Astrocyte (in vitro differentiated cells and primary cell): ENCODE results near the gene PANX2.

Source experiments
- CTCF ChIP-seq: IDR thresholded peaks from 2 replicates; pipeline ENCODE4 v1.5.1; 2011; ENCODE audit warnings: low read depth, mild to moderate bottlenecking, inconsistent platforms, low read length, moderate library complexity; ENCODE audit not compliant: insufficient read depth
- EZH2 ChIP-seq: IDR thresholded peaks from 2 replicates; pipeline ENCODE4 v1.6.1; 2012; ENCODE audit warnings: mild to moderate bottlenecking, low read length, inconsistent platforms; ENCODE audit not compliant: insufficient read depth

- TF ChIP-seq EZH2 (no peak), CTCF (no peak)
Measured at GRCh38 chr22:50165436-50166123, 5.0 kb upstream of the PANX2 start.
